ENCODE measurements around the gene NDUFA6.
"Not testable (repeated sequence)": the region's sequence is repeated elsewhere in the genome, so short reads cannot be mapped to it uniquely, and the experiment has no call there.

The NDUFA6 gene

GRCh38 chr22:42111798-42112197 lies 21.2 kb upstream of the NDUFA6 start:
- no peak for DNase-seq

GRCh38 chr22:42108848-42109247 lies 18.3 kb upstream of the NDUFA6 start:
- no peak for DNase-seq

DNA sequence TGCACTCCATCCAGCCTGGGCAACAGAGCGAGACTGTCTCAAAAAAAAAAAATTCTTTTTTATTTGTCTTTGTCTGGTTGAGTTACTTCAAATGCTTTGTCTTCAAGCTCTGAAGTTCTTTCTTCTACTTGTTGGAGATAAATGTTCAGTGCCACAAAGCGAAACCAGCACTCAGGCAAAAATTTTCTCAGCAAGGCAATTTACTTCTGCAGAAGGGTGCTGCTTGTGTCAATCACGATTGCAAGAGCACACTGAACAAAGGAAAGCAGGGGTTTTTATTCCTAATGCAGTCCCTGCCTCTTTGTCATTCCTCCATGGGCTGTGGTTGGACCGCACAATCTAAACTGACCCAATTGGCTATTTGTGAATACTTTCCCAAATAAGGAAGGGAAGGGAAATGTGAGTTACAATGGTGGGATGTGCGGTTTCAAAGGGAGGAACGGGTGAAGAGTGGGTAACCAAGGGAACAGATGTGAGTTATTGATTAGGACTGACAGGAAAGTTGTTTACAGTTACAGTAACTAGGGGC lies 13.8 kb upstream of the NDUFA6 start:
- not testable (repeated sequence) for DNase-seq

DNA sequence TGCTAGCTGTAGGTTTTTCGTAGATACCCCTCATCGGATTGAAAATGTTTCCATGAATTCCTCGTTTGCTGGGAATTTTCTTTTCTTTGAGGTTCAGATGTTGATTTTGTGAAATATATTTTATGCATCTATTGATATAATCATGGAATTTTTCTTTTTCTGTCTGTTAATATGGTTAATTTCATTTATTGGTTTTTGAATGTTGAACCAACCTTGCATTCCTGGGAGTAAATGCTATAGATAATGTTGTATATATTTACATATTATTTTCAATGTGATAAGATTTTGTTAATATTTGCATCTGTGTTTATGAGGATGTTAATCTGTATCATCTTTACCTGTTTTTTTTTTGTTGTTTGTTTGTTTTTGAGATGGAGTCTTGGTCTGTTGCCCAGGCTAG lies 10.6 kb upstream of the NDUFA6 start:
- no peak for DNase-seq

DNA sequence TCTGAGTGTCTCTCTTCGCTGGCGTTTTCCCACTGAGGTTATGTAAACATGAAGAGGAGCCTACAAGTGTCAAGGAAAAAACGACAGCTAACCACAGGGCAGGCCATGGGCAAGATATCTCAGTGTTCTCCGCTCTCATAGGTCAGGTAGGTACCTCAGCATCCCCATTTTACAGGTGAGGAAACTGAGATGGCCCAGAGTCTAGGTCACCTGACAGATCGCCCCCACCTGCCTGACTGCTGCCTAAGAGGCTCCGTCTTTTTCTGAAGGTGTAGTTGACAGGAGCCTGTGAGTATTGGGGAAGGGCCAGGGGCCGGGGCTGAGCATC lies 847 bp upstream of the NDUFA6 start:
- no peak for DNase-seq

- DNase-seq = no peak
These were observed 4.5 kb downstream of the NDUFA6 start for GRCh38 chr22:42086051-42086450.

GRCh38 chr22:42084874-42085273 lies 5.7 kb downstream of the NDUFA6 start:
- no peak for DNase-seq

DNA sequence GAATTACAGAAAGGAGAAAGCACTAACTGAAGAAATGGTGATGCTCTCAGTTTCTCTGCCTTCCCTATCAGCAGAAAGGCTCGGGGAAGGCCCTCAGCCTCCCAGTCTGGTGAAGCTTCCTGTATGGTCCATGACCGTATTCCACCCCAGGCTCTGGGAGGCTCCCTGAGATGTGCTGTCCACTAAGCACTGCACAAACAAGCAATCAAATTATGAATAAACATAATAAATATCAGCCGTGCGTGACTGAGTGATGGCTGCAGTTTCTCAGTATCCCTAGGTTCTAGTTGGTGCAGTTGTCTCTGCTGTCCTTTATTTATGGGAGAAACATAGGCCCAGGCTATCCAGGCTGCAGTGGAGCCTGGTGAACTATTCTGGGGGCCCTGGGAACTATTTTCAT lies 7.5 kb downstream of the NDUFA6 start:
- no peak for DNase-seq

- DNase-seq = peak; percentile 51
These were observed 10.3 kb downstream of the NDUFA6 start for GRCh38 chr22:42080287-42080686.

- peak; percentile 99 for DNase-seq
These were observed 11.0 kb downstream of the NDUFA6 start, which contains the start of gene SMDT1 for GRCh38 chr22:42079319-42080251. TSS of gene SMDT1 (plus strand) at chr22:42079700. CDS start at chr22:42079769, 69 bp downstream.

GRCh38 chr22:42078469-42079318 lies 11.9 kb downstream of the NDUFA6 start:
- DNase-seq = no peak

DNA sequence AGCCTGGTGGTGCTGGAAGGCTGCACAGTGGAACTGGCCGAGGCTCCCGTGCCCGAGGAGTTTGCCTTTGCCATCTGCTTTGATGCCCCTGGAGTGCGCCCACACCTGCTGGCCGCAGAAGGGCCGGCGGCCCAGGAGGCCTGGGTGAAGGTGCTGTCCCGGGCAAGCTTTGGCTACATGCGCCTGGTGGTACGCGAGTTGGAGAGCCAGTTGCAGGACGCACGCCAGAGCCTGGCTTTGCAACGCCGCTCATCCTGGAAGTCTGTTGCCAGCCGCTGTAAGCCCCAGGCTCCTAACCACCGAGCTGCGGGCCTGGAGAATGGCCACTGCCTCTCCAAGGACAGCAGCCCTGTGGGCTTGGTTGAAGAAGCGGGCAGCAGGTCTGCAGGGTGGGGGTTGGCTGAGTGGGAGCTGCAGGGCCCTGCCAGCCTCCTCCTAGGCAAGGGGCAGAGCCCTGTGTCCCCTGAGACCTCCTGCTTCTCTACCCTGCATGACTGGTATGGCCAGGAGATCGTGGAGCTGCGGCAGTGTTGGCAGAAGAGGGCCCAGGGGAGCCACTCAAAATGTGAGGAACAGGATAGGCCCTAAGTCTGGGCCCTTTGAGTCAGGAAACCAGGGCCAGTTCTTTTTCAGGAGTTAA lies 13.0 kb downstream of the NDUFA6 start:
- no peak for DNase-seq

DNA sequence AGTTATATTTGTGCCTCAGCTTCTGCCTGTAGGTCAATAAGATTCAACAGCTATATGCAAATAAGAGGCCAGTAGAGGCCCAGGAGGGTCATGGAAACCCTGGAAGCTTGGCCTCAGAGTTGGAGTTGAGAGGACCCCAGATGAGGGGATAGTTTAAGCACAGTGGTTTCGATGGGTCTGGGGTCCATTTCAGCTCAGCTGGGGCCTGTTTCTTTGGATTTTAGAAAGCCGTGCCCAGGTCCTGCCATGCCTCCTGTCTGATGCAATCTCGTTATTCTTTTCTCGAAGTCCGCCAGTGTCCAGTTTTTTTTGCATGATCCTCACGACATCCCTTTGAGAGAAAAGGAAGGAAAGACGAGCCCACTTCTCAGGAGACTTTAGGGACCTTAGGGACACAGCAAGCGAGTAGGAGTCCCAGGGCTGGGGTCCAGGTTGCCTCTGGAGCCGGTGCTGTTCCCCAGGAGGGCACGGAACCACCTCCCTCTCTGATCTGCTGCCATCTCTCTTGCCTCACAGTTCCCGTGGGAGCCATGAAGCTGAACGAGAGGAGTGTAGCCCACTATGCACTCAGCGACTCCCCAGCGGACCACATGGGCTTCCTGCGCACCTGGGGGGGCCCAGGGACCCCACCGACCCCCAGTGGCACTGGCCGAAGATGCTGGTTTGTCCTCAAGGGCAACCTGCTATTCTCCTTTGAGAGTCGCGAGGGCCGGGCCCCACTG lies 13.6 kb downstream of the NDUFA6 start:
- no peak for DNase-seq

DNA sequence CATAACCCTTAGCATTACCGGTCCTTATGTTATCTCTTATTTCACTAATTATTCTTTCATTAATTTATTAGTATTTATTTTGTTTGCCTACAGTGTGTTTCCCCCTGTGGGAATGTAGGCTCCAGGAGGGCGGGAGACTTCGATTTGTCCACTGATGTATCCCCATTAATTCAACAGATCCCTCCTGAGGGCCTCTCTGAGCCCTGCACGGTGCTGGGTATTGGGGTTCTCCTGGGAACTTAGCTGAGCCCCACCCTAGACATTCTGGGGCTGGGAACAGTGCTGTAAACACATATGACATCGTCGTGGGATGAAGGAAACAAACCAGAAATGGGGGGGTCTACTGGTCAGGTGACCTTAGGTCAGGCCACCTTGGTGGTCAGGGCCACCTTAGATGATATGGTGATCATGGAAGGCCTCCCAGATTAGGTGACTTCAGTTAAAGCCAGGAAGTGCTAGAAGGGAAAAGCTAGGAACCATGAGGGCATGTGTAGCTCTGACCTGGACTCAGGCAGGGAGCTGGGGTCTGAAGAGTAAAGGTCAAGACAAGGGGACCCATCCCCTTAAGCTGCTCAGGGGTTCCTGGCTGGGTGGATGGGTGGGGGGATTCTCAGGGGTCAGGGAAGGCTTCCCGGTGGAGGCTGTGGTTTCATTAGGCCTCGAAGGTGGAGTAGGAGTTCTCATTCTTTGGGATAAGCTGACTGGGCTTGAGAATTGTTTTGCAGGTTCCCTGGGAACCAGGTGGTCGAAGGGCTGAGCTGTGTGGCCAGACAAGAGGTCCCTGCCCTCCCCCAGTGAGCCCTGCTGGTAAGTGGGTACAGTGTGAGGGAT lies 15.5 kb downstream of the NDUFA6 start:
- no peak for DNase-seq

DNA sequence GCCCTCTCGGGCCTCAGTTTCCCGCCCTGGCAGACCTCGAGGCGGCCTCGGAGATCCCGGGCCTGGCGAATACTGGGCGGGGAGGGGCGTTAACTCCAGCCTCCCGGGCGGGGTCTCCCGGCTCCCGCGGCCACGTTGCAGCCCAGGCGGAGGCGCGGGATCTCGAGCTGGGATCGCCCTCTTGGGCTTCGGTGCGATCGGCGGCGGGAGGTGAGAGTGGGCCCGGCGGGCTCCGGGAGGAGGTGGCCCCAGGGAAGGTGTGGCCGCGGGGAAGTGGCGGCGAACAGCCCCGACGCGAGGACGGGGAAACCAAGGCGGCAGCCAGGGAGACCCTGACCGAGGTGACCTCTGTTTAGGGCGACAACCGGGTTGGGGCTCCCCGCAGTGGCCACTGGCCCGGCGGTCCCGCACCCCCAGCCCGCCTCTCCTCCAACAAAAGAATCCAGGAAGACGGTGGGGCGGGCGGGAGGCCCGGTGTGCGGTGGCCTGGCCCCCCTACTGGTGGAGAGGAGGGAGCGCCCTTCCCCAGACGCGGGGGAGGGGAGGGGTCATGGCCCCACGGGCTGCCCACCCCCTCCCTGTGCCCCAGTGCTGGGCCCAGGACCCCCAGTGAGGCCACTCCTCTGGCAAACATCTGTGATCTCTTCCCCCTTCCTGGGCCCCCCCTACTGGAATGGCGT lies 16.3 kb downstream of the NDUFA6 start, which contains the start of gene PHETA2:
Gene PHETA2, plus strand, starts transcription at position 117 of the 680 bp plus-strand sequence. CDS start 3,046 bp downstream, outside the sequence.
- peak; percentile 80 for DNase-seq

- no peak for DNase-seq
These were observed 16.9 kb downstream of the NDUFA6 start for GRCh38 chr22:42073621-42074041.

GRCh38 chr22:42072606-42073330 lies 17.8 kb downstream of the NDUFA6 start:
- DNase-seq = no peak

- not testable (repeated sequence) for DNase-seq
These were observed 19.1 kb downstream of the NDUFA6 start for GRCh38 chr22:42071508-42071907.

DNA sequence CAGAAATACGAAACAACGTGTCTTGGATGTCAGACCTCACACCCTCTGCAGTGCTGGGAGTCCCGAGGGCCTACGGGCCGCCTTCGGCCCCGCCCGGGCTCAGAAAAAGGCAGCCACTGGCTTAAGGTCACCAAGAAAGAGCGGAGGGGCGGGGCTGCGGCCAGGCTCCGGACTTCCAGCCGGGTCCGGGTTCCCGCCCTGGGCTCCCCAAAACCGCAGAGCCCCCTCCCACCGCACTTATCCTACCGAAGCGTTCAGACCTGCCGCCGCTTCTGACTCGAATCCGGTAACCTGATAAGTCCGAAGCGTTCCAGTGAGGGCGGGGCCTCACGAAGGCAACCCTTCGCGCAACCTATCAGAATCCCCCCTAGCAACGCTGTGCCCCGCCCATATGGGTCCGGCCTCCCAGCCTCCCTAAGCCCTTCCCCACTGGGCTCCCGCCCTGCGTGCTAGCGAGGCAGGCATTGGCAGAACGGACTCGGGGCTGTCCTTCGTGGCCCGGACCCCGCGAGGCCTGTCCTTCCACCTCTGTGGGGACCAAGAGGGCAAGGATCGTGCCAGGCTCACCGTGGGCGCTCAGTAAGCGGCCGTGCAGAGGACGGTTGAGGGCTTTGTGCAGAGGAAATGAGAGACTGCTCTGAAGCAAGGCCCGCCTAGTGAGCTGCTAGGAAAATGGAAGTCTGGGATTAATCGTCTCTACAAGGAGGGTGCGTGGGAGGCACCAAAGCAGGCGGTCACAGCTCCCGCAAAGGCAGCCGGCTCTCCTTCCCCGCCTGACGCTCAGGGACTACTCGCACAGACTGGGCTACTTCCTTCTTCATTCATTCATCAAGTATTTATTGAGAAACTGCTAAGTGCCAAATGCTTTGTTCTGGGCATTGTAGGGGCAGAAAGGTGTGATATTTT lies 19.8 kb downstream of the NDUFA6 start, which contains the start of gene NAGA:
Gene NAGA, minus strand, starts transcription at position 296 of the 906 bp plus-strand sequence. CDS start 515 bp downstream, outside the sequence.
- DNase-seq = peak; percentile 97
